ENCODE results near the gene NECTIN4.

DNA sequence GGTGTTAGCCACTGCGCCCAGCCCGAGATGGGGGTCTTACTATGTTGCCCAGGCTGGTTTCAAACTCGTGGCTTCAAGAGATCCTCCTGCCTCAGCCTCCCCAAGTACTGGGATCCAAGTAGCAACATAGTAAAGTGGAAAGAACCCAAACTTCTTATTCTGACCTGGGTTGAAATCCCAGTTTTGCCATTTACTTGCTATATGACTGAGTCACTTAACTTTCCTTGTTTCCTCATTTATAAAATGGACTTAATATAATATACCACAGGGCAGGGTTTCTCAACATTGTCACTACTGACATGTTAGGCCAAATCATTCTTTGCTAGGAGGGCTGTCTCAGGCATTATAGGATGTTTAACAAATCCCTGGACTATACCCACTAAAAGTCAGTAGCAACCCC lies 21.8 kb upstream of the NECTIN4 start:
- TF ChIP-seq GATA3 (IDR thresholded peaks at IDR 0.05; ENCODE audit: low read depth, low read length) (no peak), GATA2 (IDR thresholded peaks at IDR 0.05; ENCODE audit: low read depth, low read length) (no peak)

Measured in SH-SY5Y (cell line).